ENCODE results near the gene GRIN3A. TPM values are rescaled to one million over a fixed set of nuclear protein-coding genes. Genes with fewer than 3 reads are reported as not detected.

Gene GRIN3A
- total RNA-seq, 1 experiment from 2014 or later = not detected

DNA sequence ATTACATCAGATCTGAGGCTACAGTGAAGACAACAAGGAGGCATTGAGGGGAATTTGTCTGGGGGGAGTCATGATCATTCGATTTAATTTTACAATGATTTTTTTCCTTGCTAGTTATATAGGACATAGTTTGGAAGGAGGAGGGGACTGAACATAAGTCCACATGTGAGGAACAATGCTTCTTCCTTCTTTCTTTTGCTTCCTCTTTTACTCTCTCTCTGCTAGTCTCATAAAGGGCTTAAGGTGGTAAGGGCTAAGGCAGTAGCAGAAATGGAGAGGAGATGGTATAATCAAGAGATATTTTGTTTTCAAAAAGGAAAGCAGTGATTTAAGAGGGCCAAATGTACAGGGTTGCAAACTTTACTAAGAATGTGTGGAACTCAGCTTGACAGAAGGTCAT lies 64.3 kb downstream of the GRIN3A start:
- H3K27me3 Mint-ChIP-seq (ENCODE audit: insufficient read depth, unreplicated experiment) = peaks cover 3% of the 10 kb centered on the region
- Histone ChIP-seq H3K4me1 (no peaks in the 10 kb centered on the region), H3K4me3 (ENCODE audit: low read depth, low read length) (no peak overlapping the region), H3K9me3 (no peaks in the 10 kb centered on the region), H3K36me3 (ENCODE audit: control insufficient read depth, insufficient read depth, low read length) (no peaks in the 10 kb centered on the region), H3K27me3 (replicated peaks; ENCODE audit: control insufficient read depth, insufficient read depth, low read length) (no peaks in the 10 kb centered on the region)
- POLR2A ChIA-PET = no interaction called here
- CTCF ChIA-PET = no interaction called here
- H3K36me3 Mint-ChIP-seq (ENCODE audit: insufficient read depth, unreplicated experiment) = no peaks in the 10 kb centered on the region
- H3K27ac Mint-ChIP-seq (ENCODE audit: unreplicated experiment) = no peak overlapping the region
- no peaks in the 10 kb centered on the region for H3K4me1 Mint-ChIP-seq (ENCODE audit: low read depth, unreplicated experiment)
- H3K9me3 Mint-ChIP-seq (ENCODE audit: unreplicated experiment) = no peaks in the 10 kb centered on the region
- BruUV-seq (replicated peaks) = no TSS peak
- intact Hi-C loops (cut with micrococcal nuclease; ENCODE audit: unreplicated experiment) = no loop called here
- TF ChIP-seq, protein P1, sequence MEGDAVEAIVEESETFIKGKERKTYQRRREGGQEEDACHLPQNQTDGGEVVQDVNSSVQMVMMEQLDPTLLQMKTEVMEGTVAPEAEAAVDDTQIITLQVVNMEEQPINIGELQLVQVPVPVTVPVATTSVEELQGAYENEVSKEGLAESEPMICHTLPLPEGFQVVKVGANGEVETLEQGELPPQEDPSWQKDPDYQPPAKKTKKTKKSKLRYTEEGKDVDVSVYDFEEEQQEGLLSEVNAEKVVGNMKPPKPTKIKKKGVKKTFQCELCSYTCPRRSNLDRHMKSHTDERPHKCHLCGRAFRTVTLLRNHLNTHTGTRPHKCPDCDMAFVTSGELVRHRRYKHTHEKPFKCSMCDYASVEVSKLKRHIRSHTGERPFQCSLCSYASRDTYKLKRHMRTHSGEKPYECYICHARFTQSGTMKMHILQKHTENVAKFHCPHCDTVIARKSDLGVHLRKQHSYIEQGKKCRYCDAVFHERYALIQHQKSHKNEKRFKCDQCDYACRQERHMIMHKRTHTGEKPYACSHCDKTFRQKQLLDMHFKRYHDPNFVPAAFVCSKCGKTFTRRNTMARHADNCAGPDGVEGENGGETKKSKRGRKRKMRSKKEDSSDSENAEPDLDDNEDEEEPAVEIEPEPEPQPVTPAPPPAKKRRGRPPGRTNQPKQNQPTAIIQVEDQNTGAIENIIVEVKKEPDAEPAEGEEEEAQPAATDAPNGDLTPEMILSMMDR (IDR thresholded peaks at IDR 0.05; ENCODE audit: insufficient read depth in 1 of 2, low read depth in 1 of 2, low read length in 1 of 2, severe bottlenecking in 1 of 2, unreplicated experiment in 1 of 2) = no peak
- no peak for DNase-seq
- H3K4me3 Mint-ChIP-seq (ENCODE audit: unreplicated experiment) = no peak overlapping the region

DNA sequence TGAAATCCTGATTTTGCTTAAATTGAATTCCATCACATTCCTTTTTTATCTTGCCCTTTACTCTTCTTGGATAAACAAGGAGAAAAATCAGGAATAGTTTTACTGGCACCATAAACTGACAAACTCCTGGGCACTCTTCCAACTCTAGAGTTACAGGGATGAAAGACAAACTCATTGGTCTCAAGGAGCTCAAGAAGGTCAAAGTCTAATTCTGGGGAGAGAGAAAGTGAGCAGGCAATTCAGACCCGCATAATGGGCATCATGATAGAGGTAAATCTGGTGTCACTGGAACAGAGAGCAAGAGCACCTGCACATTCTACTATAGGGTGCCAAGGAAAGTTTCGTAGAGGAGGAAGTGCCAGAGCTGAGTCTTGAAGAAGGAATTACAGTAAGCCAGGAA lies 64.8 kb downstream of the GRIN3A start:
- POLR2A ChIA-PET = no interaction called here
- H3K27me3 ChIP-seq (replicated peaks; ENCODE audit: control insufficient read depth, insufficient read depth, low read length) = no peaks in the 10 kb centered on the region
- Mint-ChIP-seq H3K9me3 (ENCODE audit: unreplicated experiment) (no peaks in the 10 kb centered on the region), H3K4me1 (ENCODE audit: low read depth, unreplicated experiment) (no peaks in the 10 kb centered on the region), H3K4me3 (ENCODE audit: unreplicated experiment) (no peak overlapping the region), H3K27me3 (ENCODE audit: insufficient read depth, unreplicated experiment) (peaks cover 3% of the 10 kb centered on the region), H3K27ac (ENCODE audit: unreplicated experiment) (no peak overlapping the region), H3K36me3 (ENCODE audit: insufficient read depth, unreplicated experiment) (no peaks in the 10 kb centered on the region)
- intact Hi-C loops (cut with micrococcal nuclease; ENCODE audit: unreplicated experiment) = no loop called here
- no peaks in the 10 kb centered on the region for H3K4me1 ChIP-seq
- no peaks in the 10 kb centered on the region for H3K9me3 ChIP-seq
- H3K4me3 ChIP-seq (ENCODE audit: low read depth, low read length) = no peak overlapping the region
- TF ChIP-seq, protein P1 (IDR thresholded peaks at IDR 0.05; ENCODE audit: insufficient read depth in 1 of 2, low read depth in 1 of 2, low read length in 1 of 2, severe bottlenecking in 1 of 2, unreplicated experiment in 1 of 2) = no peak
- no peak for DNase-seq
- BruUV-seq (replicated peaks) = no TSS peak
- CTCF ChIA-PET = no interaction called here
- H3K36me3 ChIP-seq (ENCODE audit: control insufficient read depth, insufficient read depth, low read length) = no peaks in the 10 kb centered on the region

DNA sequence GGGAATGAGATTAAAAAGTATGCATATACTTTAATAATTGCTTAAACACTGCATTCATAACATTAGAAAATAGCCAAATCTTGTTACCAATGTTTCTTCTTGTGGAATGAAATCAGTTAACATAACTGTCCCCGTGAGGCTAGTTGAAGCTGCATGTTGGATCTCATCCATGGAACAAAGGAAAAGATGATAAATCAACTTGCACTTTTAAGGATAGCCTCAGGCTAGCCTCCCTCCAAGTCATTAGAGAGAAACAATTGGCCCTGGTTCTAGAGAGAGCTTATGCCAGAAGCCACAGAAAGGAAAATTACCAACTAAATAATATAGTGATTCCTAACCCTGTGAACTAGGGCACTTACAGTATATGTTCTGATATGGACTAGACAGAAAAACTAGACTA lies 66.9 kb downstream of the GRIN3A start:
- TF ChIP-seq, protein P1 (IDR thresholded peaks at IDR 0.05; ENCODE audit: insufficient read depth in 1 of 2, low read depth in 1 of 2, low read length in 1 of 2, severe bottlenecking in 1 of 2, unreplicated experiment in 1 of 2) = no peak
- no peaks in the 10 kb centered on the region for H3K9me3 ChIP-seq
- H3K4me1 Mint-ChIP-seq (ENCODE audit: low read depth, unreplicated experiment) = no peaks in the 10 kb centered on the region
- no peak overlapping the region for H3K27ac Mint-ChIP-seq (ENCODE audit: unreplicated experiment)
- H3K36me3 Mint-ChIP-seq (ENCODE audit: insufficient read depth, unreplicated experiment) = no peaks in the 10 kb centered on the region
- H3K36me3 ChIP-seq (ENCODE audit: control insufficient read depth, insufficient read depth, low read length) = no peaks in the 10 kb centered on the region
- peaks cover 3% of the 10 kb centered on the region for H3K27me3 Mint-ChIP-seq (ENCODE audit: insufficient read depth, unreplicated experiment)
- no peaks in the 10 kb centered on the region for H3K4me1 ChIP-seq
- DNase-seq = no peak
- H3K27me3 ChIP-seq (replicated peaks; ENCODE audit: control insufficient read depth, insufficient read depth, low read length) = no peaks in the 10 kb centered on the region
- intact Hi-C loops (cut with micrococcal nuclease; ENCODE audit: unreplicated experiment) = no loop called here
- H3K9me3 Mint-ChIP-seq (ENCODE audit: unreplicated experiment) = no peaks in the 10 kb centered on the region
- BruUV-seq (replicated peaks) = no TSS peak
- no peak overlapping the region for H3K4me3 Mint-ChIP-seq (ENCODE audit: unreplicated experiment)
- ChIA-PET POLR2A (no interaction called here), CTCF (interaction anchor here (0.6 kb wide), 1 partner anchor 137 kb away, joined by 3 read pairs; no protein-coding TSS in a partner anchor)
- no peak overlapping the region for H3K4me3 ChIP-seq (ENCODE audit: low read depth, low read length)

All from Caco-2 (cell line).